OCI-LY7 (cell line): ENCODE measurements around the gene TP73. TPM values are rescaled to one million over a fixed set of nuclear protein-coding genes. Genes with fewer than 3 reads are reported as not detected.

ENCODE experiments used
- BruUV-seq: library from RNA; stranded (reverse); fragments of 400-500 nt; replicated peaks from 2 replicates; lab custom pipeline; 2021; lab: Mats Ljungman, UMichigan
- CTCF ChIA-PET: fragments of 300-600 bp; sonication (Branson Sonifier 250); formaldehyde crosslinking; loops from one replicate; lab custom pipeline; 2022; ENCODE audit warnings: antibody characterized with exemption; ENCODE audit not compliant: unreplicated experiment; lab: Charles Lee
- POLR2A ChIA-PET: fragments of 300-600 bp; sonication (Branson Sonifier 250); formaldehyde crosslinking; loops from one replicate; lab custom pipeline; 2022; ENCODE audit warnings: antibody characterized with exemption; lab: Charles Lee
- DNase-seq: peaks from one replicate; pipeline ENCODE4 v3.0.0-alpha.2; 2015; ENCODE audit warnings: low spot score
- H2AFZ ChIP-seq: fragments of 200-600 bp; sonication (generic), shearing (Covaris generic); 2 replicates; pipeline ENCODE4 v1.6.1; 2014; ENCODE audit warnings: mild to moderate bottlenecking, antibody characterized with exemption, low read length, moderate library complexity
- H3K27ac ChIP-seq: fragments of 200-600 bp; sonication (generic); 2 replicates; pipeline ENCODE4 v1.5.1; 2014; ENCODE audit warnings: mixed run types, low read depth, mild to moderate bottlenecking, moderate library complexity, low read length, inconsistent platforms; ENCODE audit not compliant: poor library complexity, severe bottlenecking
- H3K36me3 ChIP-seq: fragments of 200-600 bp; sonication (generic); 2 replicates; pipeline ENCODE4 v1.6.1; 2014; ENCODE audit warnings: mild to moderate bottlenecking, antibody characterized with exemption, low read length, moderate library complexity, mixed read lengths; ENCODE audit not compliant: insufficient read depth
- H3K4me1 ChIP-seq: fragments of 200-600 bp; sonication (generic); 2 replicates; pipeline ENCODE4 v1.5.1; 2014; ENCODE audit warnings: mild to moderate bottlenecking, low read length; ENCODE audit not compliant: insufficient read depth, poor library complexity, severe bottlenecking
- H3K4me2 ChIP-seq: fragments of 200-600 bp; sonication (generic); 2 replicates; pipeline ENCODE4 v1.6.1; 2014; ENCODE audit warnings: mild to moderate bottlenecking, low read length
- H3K4me3 ChIP-seq: fragments of 200-600 bp; sonication (generic); 2 replicates; pipeline ENCODE4 v1.5.1; 2014; ENCODE audit warnings: mild to moderate bottlenecking, low read depth, low read length; ENCODE audit not compliant: poor library complexity, severe bottlenecking
- H3K79me2 ChIP-seq: fragments of 200-600 bp; sonication (generic); 2 replicates; pipeline ENCODE4 v1.6.1; 2016; ENCODE audit warnings: low read depth, mild to moderate bottlenecking, low read length, moderate library complexity, mixed read lengths; ENCODE audit not compliant: insufficient read depth
- H3K9me2 ChIP-seq: fragments of 200-600 bp; sonication (generic); 2 replicates; pipeline ENCODE4 v1.6.1; 2016; ENCODE audit warnings: mild to moderate bottlenecking, low read length, mixed read lengths; ENCODE audit not compliant: insufficient read depth
- H3K9me3 ChIP-seq: fragments of 200-600 bp; sonication (generic); 2 replicates; pipeline ENCODE4 v1.6.1; 2014; ENCODE audit warnings: mild to moderate bottlenecking, mixed run types, low read length, mixed read lengths
- H4K20me1 ChIP-seq: fragments of 200-600 bp; sonication (generic); 2 replicates; pipeline ENCODE4 v1.6.1; 2014; ENCODE audit warnings: mild to moderate bottlenecking, antibody characterized with exemption, low read length, moderate library complexity, mixed read lengths; ENCODE audit not compliant: insufficient read depth
- CTCF ChIP-seq: fragments of 200-600 bp; sonication (generic); conservative IDR thresholded peaks from 2 replicates; pipeline ENCODE4 v1.5.1; 2014; ENCODE audit warnings: mild to moderate bottlenecking, antibody characterized with exemption, low read length, moderate library complexity, mixed read lengths
- EZH2phosphoT487 ChIP-seq: fragments of 200-600 bp; sonication (generic); IDR thresholded peaks from 2 replicates; pipeline ENCODE4 v1.6.1; 2018; ENCODE audit warnings: low read depth, borderline replicate concordance, mild to moderate bottlenecking, mixed run types, antibody characterized with exemption, low read length, moderate library complexity, mixed read lengths
- intact Hi-C: fragments of 100-400 bp; cut with micrococcal nuclease; formaldehyde crosslinking; loops from one replicate; pipeline ENCODE4 v1.10.0; 2022; ENCODE audit not compliant: unreplicated experiment
- total RNA-seq, 2 experiments: library from RNA; depleted of rRNA in 1 of 2; stranded (reverse); fragments of >200 nt in 1 of 2; shearing (Covaris generic) in 1 of 2; gene quantifications; 2 replicates each; pipeline ENCODE4 v1.2.3, GENCODE V29; 2014 to 2022

TP73 gene
- total RNA-seq, 2 experiments from 2014 or later, result 0.48 TPM; not detected in 1

DNA sequence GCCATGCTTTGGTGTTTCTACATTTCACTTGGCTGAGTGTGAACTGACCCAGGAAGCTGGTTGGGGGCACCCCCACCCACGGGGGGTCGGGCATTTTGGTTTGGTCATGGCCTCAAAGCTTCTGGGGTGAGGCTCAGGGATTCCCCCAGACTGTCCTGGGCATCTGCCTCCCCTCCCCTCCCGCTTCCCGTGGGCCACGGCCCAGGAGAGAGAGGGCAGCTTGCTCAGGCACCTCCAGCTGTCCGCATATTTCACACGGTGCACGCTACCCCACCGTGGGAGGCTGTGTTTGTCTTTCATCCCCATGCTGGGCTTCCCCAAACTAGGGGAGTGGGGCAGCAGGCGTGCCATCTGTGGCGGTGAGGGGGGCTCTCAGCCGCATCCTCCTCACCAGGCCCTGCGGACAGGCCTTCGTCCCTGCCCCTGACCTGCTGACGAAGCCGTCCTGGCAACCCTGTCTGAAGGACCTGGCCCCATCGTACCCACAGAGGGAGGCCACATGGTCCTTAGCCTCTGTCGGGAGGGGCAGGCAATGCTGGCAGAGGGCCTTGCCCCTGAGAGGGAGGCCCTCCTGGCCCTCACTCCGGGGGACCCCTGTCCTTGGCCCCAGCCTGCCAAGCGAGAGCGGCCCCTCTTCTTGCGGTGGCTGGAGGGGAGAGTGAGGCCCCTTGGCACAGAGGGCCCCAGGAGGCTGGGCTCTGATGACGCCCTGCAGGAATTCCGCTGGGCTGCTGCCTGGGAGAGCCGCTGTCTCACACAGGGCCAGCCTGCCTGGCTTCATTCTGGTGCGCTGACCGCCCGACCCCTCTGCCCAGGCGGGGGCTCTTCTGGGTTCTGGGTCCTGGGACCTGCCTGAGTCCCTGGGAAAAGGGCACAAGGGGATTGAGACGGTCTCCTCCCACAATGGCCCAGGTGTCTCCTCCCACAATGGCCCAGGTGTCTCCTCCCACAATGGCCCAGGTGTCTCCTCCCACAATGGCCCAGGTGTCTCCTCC is 22.1 kb downstream of the TP73 start:
- no peaks in the 10 kb centered on the region for H3K9me3 ChIP-seq
- peaks cover 23% of the 10 kb centered on the region for H3K4me1 ChIP-seq
- H4K20me1 ChIP-seq, result no peaks in the 10 kb centered on the region
- no peak overlapping the region for H3K4me2 ChIP-seq
- no peak for DNase-seq
- no peaks in the 10 kb centered on the region for H3K79me2 ChIP-seq
- intact Hi-C loops, result no loop called here
- POLR2A ChIA-PET, result no interaction called here
- H3K4me3 ChIP-seq, result no peak overlapping the region
- no peak overlapping the region for H2AFZ ChIP-seq
- no peaks in the 10 kb centered on the region for H3K36me3 ChIP-seq
- H3K9me2 ChIP-seq, result no peaks in the 10 kb centered on the region
- CTCF ChIA-PET, result no interaction called here
- BruUV-seq, result no TSS peak
- TF ChIP-seq CTCF (no peak), EZH2phosphoT487 (no peak)
- H3K27ac ChIP-seq, result no peak overlapping the region

GRCh38 chr1:3675436-3675835 is 23.1 kb downstream of the TP73 start:
- no peak for DNase-seq
- intact Hi-C loops, result no loop called here
- TF ChIP-seq CTCF (no peak), EZH2phosphoT487 (no peak)
- BruUV-seq, result no TSS peak
- POLR2A ChIA-PET, result no interaction called here
- Histone ChIP-seq H3K9me2 (no peaks in the 10 kb centered on the region), H3K79me2 (no peaks in the 10 kb centered on the region), H3K4me2 (no peak overlapping the region), H3K36me3 (no peaks in the 10 kb centered on the region), H3K4me3 (no peak overlapping the region), H3K9me3 (no peaks in the 10 kb centered on the region), H3K4me1 (peaks cover 23% of the 10 kb centered on the region), H4K20me1 (no peaks in the 10 kb centered on the region), H2AFZ (no peak overlapping the region), H3K27ac (no peak overlapping the region)
- CTCF ChIA-PET, result no interaction called here
